PC-3 (cell line): ENCODE results near the gene MPG.

Experiments
- EZH2 ChIP-seq: fragments of 300-600 bp; sonication (generic); IDR thresholded peaks from one replicate; pipeline ENCODE4 v1.6.1; 2017; ENCODE audit warnings: antibody characterized with exemption, mild to moderate bottlenecking, low read length; ENCODE audit not compliant: unreplicated experiment
- EZH2phosphoT487 ChIP-seq: fragments of 300-600 bp; sonication (generic); IDR thresholded peaks from 2 replicates; pipeline ENCODE4 v1.6.1; 2018; ENCODE audit warnings: mild to moderate bottlenecking, antibody characterized with exemption, low read length, borderline replicate concordance
- TF ChIP-seq, protein P1 (sequence below): fragments of 300-600 bp; sonication (generic); conservative IDR thresholded peaks from 2 replicates; pipeline ENCODE4 v1.5.1; 2017; ENCODE audit warnings: antibody characterized with exemption, low read depth, mild to moderate bottlenecking, low read length

DNA sequence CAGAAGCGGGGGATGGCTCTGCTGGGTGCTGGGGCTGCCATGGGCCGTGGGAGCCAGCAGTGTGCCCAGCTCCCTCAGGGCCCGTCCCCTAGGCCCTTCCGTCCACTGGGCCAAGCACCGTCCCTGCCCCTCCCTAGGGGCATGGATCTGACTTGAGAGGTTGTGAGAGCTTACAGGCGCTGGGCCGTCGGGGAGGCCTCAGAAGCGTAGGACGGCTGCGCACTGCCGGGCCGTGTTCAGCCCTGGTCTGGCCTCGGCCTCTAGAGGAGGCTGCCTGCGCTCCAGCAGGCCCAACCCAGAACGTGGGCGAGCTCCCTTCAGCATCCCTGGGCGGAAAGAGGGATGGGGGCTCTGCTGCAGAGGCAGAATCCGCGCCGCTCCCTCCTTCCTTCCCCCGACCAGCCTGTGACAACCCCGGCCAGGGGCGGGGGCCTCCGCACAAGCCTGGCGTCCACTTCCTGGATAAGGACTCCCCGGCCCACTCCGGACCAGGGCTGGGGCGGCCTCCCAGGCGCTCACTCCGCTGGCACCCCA lies 685 bp upstream of the MPG start:
- TF ChIP-seq, protein P1, sequence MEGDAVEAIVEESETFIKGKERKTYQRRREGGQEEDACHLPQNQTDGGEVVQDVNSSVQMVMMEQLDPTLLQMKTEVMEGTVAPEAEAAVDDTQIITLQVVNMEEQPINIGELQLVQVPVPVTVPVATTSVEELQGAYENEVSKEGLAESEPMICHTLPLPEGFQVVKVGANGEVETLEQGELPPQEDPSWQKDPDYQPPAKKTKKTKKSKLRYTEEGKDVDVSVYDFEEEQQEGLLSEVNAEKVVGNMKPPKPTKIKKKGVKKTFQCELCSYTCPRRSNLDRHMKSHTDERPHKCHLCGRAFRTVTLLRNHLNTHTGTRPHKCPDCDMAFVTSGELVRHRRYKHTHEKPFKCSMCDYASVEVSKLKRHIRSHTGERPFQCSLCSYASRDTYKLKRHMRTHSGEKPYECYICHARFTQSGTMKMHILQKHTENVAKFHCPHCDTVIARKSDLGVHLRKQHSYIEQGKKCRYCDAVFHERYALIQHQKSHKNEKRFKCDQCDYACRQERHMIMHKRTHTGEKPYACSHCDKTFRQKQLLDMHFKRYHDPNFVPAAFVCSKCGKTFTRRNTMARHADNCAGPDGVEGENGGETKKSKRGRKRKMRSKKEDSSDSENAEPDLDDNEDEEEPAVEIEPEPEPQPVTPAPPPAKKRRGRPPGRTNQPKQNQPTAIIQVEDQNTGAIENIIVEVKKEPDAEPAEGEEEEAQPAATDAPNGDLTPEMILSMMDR, result no peak
- no peak for TF ChIP-seq EZH2
- TF ChIP-seq EZH2phosphoT487, result no peak
